ENCODE data around the gene JPH2. TPM values are rescaled to one million over a fixed set of nuclear protein-coding genes. Genes with fewer than 3 reads are reported as not detected.
A peak's percentile ranks its signal among the peaks of the same experiment; 100 is the strongest.

The JPH2 gene
- total RNA-seq, 1 experiment from 2014 or later: 39.3 TPM

- peak; percentile 78 for DNase-seq (ENCODE audit: low read depth)
Observed at GRCh38 chr20:44079291-44079690, 107.7 kb downstream of the JPH2 start.

GRCh38 chr20:44075950-44076232, 111.1 kb downstream of the JPH2 start:
- DNase-seq (ENCODE audit: low read depth): no peak

GRCh38 chr20:44075191-44075949, 111.6 kb downstream of the JPH2 start:
- DNase-seq (ENCODE audit: low read depth): no peak

- DNase-seq (ENCODE audit: low read depth): peak; percentile 80
Observed at GRCh38 chr20:44074252-44075151, 112.5 kb downstream of the JPH2 start.

- no peak for DNase-seq (ENCODE audit: low read depth)
Observed at GRCh38 chr20:44073675-44074071, 113.3 kb downstream of the JPH2 start.

- no peak for DNase-seq (ENCODE audit: low read depth)
Observed at GRCh38 chr20:44073011-44073674, 113.8 kb downstream of the JPH2 start.

- no peak for DNase-seq (ENCODE audit: low read depth)
Observed at GRCh38 chr20:44072384-44072783, 114.6 kb downstream of the JPH2 start.

- no peak for DNase-seq (ENCODE audit: low read depth)
Observed at GRCh38 chr20:44071526-44072111, 115.4 kb downstream of the JPH2 start.

GRCh38 chr20:44071057-44071456, 115.9 kb downstream of the JPH2 start:
- DNase-seq (ENCODE audit: low read depth): no peak

- DNase-seq (ENCODE audit: low read depth): no peak
Observed at GRCh38 chr20:44070139-44070900, 116.7 kb downstream of the JPH2 start.

GRCh38 chr20:44069203-44070011, 117.6 kb downstream of the JPH2 start:
- no peak for DNase-seq (ENCODE audit: low read depth)

GRCh38 chr20:44068316-44069201, 118.4 kb downstream of the JPH2 start:
- DNase-seq (ENCODE audit: low read depth): no peak

- DNase-seq (ENCODE audit: low read depth): no peak
Observed at GRCh38 chr20:44067650-44068081, 119.3 kb downstream of the JPH2 start.

GRCh38 chr20:44066645-44067606, 120.1 kb downstream of the JPH2 start:
- no peak for DNase-seq (ENCODE audit: low read depth)

- no peak for DNase-seq (ENCODE audit: low read depth)
Observed at GRCh38 chr20:44065401-44066340, 121.3 kb downstream of the JPH2 start.

- no peak for DNase-seq (ENCODE audit: low read depth)
Observed at GRCh38 chr20:44064501-44065400, 122.2 kb downstream of the JPH2 start.

All from M059J (cell line).